H1 (cell line): ENCODE data around the gene KLK12. TPM values are rescaled to one million over a fixed set of nuclear protein-coding genes. Genes with fewer than 3 reads are reported as not detected.

ENCODE experiments used
- CTCF ChIA-PET: fragments of 300-600 bp; sonication (Branson Sonifier 250); formaldehyde crosslinking; loops from one replicate; lab custom pipeline; 2021; ENCODE audit not compliant: partially characterized antibody; lab: Charles Lee
- POLR2A ChIA-PET: fragments of 300-600 bp; sonication (Branson Sonifier 250); formaldehyde crosslinking; loops from one replicate; lab custom pipeline; 2021; ENCODE audit warnings: inconsistent platforms; ENCODE audit not compliant: partially characterized antibody; lab: Charles Lee
- DNase-seq, 2 experiments: peaks; one replicate each; pipeline versions ENCODE4 v3.0.0 to v3.0.0-alpha.2; 2010 to 2022; ENCODE audit warnings: low spot score in 2 of 2, low read depth in 1 of 2, mixed read lengths in 1 of 2
- FAIRE-seq: peaks from 2 replicates; lab custom pipeline; 2011; peaks lifted over from hg19 to GRCh38; lab: Jason Lieb, UNC
- H2AFZ ChIP-seq: 2 replicates; pipeline ENCODE4 v1.8.1; 2012; ENCODE audit warnings: low read length, inconsistent platforms
- H2AK5ac ChIP-seq: 2 replicates; pipeline ENCODE4 v1.6.1; 2013; ENCODE audit warnings: low read depth, low read length
- H2BK120ac ChIP-seq: replicated peaks from 2 replicates; pipeline ENCODE3; 2013; ENCODE audit warnings: low read depth, low read length, inconsistent platforms
- H2BK12ac ChIP-seq: 2 replicates; pipeline ENCODE4 v1.6.1; 2013; ENCODE audit warnings: low read depth, low read length
- H2BK15ac ChIP-seq: 2 replicates; pipeline ENCODE4 v1.6.1; 2013; ENCODE audit warnings: low read length
- H2BK20ac ChIP-seq: 2 replicates; pipeline ENCODE4 v1.6.1; 2013; ENCODE audit warnings: low read length
- H2BK5ac ChIP-seq: 2 replicates; pipeline ENCODE4 v1.6.1; 2013; ENCODE audit warnings: low read depth, low read length
- H3K14ac ChIP-seq: 2 replicates; pipeline ENCODE4 v1.6.1; 2013; ENCODE audit warnings: inconsistent platforms; ENCODE audit not compliant: insufficient read length
- H3K18ac ChIP-seq: 2 replicates; pipeline ENCODE4 v1.6.1; 2013; ENCODE audit warnings: low read length; ENCODE audit errors: extremely low read depth
- H3K23ac ChIP-seq: 2 replicates; pipeline ENCODE4 v1.6.1; 2013; ENCODE audit warnings: inconsistent platforms; ENCODE audit not compliant: insufficient read length
- H3K23me2 ChIP-seq: 2 replicates; pipeline ENCODE4 v1.6.1; 2013; ENCODE audit warnings: low read depth, low read length
- H3K27ac ChIP-seq: 2 replicates; pipeline ENCODE4 v1.6.1; 2011; ENCODE audit warnings: low read depth, low read length, inconsistent platforms
- H3K27me3 ChIP-seq, 4 experiments: replicated peaks in 1 of 4; 1 replicate in 1 of 4; 2 replicates in 3 of 4; pipeline versions ENCODE4 v1.6.1 to v1.8.1; 2011 to 2013; ENCODE audit warnings: low read length in 3 of 4, mild to moderate bottlenecking in 3 of 4, inconsistent platforms in 2 of 4, mixed read lengths in 2 of 4, moderate library complexity in 1 of 4; ENCODE audit not compliant: control insufficient read depth in 3 of 4, insufficient read depth in 3 of 4; ENCODE audit errors: extremely low read depth in 1 of 4
- H3K36me3 ChIP-seq, 4 experiments: 2 replicates each; pipeline versions ENCODE4 v1.6.1 to v1.8.1; 2011 to 2013; ENCODE audit warnings: mild to moderate bottlenecking in 4 of 4, low read length in 3 of 4, moderate library complexity in 2 of 4, control low read depth in 1 of 4, inconsistent platforms in 1 of 4; ENCODE audit not compliant: insufficient read depth in 4 of 4, control insufficient read depth in 2 of 4
- H3K4ac ChIP-seq: replicated peaks from 2 replicates; pipeline ENCODE3; 2013; ENCODE audit warnings: low read length, low read depth, mixed read lengths, inconsistent platforms; ENCODE audit not compliant: insufficient read length
- H3K4me1 ChIP-seq, 4 experiments: replicated peaks in 1 of 4; 1 replicate in 1 of 4; 2 replicates in 3 of 4; pipeline versions ENCODE4 v1.6.1 to v1.8.1; 2011 to 2013; ENCODE audit warnings: low read length in 3 of 4, inconsistent platforms in 2 of 4, mixed read lengths in 1 of 4; ENCODE audit not compliant: insufficient read depth in 4 of 4, control insufficient read depth in 3 of 4
- H3K4me2 ChIP-seq, 2 experiments: 2 replicates each; pipeline versions ENCODE4 v1.6.1 to v1.8.1; 2011 to 2013; ENCODE audit warnings: low read depth in 2 of 2, low read length in 2 of 2, control low read depth in 1 of 2, inconsistent platforms in 1 of 2, mild to moderate bottlenecking in 1 of 2; ENCODE audit not compliant: insufficient read depth in 1 of 2
- H3K4me3 ChIP-seq, 4 experiments: fragments of 200-600, 300-600 bp in 1 of 4; sonication (generic), shearing (Covaris generic), sonication (Bioruptor Twin) in 1 of 4; 2 replicates each; pipeline versions ENCODE4 v1.5.1 to v1.8.1; 2011 to 2016; ENCODE audit warnings: low read length in 4 of 4, low read depth in 3 of 4, control low read depth in 2 of 4, inconsistent platforms in 2 of 4, mild to moderate bottlenecking in 2 of 4, mixed read lengths in 1 of 4, moderate library complexity in 1 of 4; ENCODE audit not compliant: insufficient read depth in 2 of 4; ENCODE audit errors: extremely low read depth in 1 of 4
- H3K56ac ChIP-seq: replicated peaks from 2 replicates; pipeline ENCODE3; 2013; ENCODE audit warnings: low read depth, mild to moderate bottlenecking, mixed read lengths, low read length, inconsistent platforms; ENCODE audit not compliant: insufficient read length
- H3K79me1 ChIP-seq: 2 replicates; pipeline ENCODE4 v1.6.1; 2013; ENCODE audit warnings: low read depth, low read length, control low read depth
- H3K79me2 ChIP-seq, 2 experiments: 2 replicates each; pipeline versions ENCODE4 v1.6.1 to v1.8.1; 2012 to 2013; ENCODE audit warnings: low read length in 2 of 2, mild to moderate bottlenecking in 2 of 2, inconsistent platforms in 1 of 2; ENCODE audit not compliant: insufficient read depth in 2 of 2, control insufficient read depth in 1 of 2
- H3K9ac ChIP-seq, 4 experiments: replicated peaks in 1 of 4; 1 replicate in 1 of 4; 2 replicates in 3 of 4; pipeline versions ENCODE4 v1.6.1 to v1.8.1; 2011 to 2013; ENCODE audit warnings: low read depth in 3 of 4, low read length in 3 of 4, control low read depth in 2 of 4, mild to moderate bottlenecking in 2 of 4, moderate library complexity in 2 of 4, inconsistent platforms in 1 of 4; ENCODE audit errors: extremely low read depth in 1 of 4
- H3K9me3 ChIP-seq, 2 experiments: 2 replicates each; pipeline versions ENCODE4 v1.6.1 to v1.8.1; 2012 to 2013; ENCODE audit warnings: mild to moderate bottlenecking in 2 of 2, moderate library complexity in 2 of 2, control low read depth in 1 of 2, inconsistent platforms in 1 of 2, low read depth in 1 of 2, low read length in 1 of 2, mixed read lengths in 1 of 2; ENCODE audit not compliant: insufficient read depth in 2 of 2
- H4K20me1 ChIP-seq, 2 experiments: replicated peaks in 1 of 2; 2 replicates each; pipeline versions ENCODE3 to v1.8.1; 2011 to 2013; ENCODE audit warnings: inconsistent platforms in 2 of 2, low read length in 2 of 2, mild to moderate bottlenecking in 1 of 2; ENCODE audit not compliant: insufficient read depth in 2 of 2, control insufficient read depth in 1 of 2
- H4K5ac ChIP-seq: 2 replicates; pipeline ENCODE4 v1.6.1; 2013; ENCODE audit warnings: low read length, low read depth, mixed read lengths, inconsistent platforms; ENCODE audit not compliant: insufficient read length
- H4K8ac ChIP-seq: 2 replicates; pipeline ENCODE4 v1.8.0; 2013; ENCODE audit warnings: mild to moderate bottlenecking, moderate library complexity, low read length, inconsistent platforms; ENCODE audit not compliant: insufficient read depth; ENCODE audit errors: extremely low read depth
- H4K91ac ChIP-seq: replicated peaks from 2 replicates; pipeline ENCODE3; 2013; ENCODE audit warnings: low read length, mixed read lengths, inconsistent platforms; ENCODE audit not compliant: insufficient read length
- ATF2 ChIP-seq: IDR thresholded peaks from 2 replicates; pipeline ENCODE4 v1.6.1; 2012; ENCODE audit warnings: low read length, inconsistent platforms
- BCL11A ChIP-seq, 2 experiments: IDR thresholded peaks; one replicate each; pipeline ENCODE4 v1.6.1; 2011; ENCODE audit warnings: low read depth in 2 of 2, low read length in 2 of 2, mild to moderate bottlenecking in 2 of 2
- BRCA1 ChIP-seq: IDR thresholded peaks from 2 replicates; pipeline ENCODE4 v1.6.1; 2012; ENCODE audit warnings: low read depth, low read length, improper control_type of control experiment
- CEBPB ChIP-seq: IDR thresholded peaks from 2 replicates; pipeline ENCODE4 v1.6.1; 2012; ENCODE audit warnings: low read depth, low read length
- CHD2 ChIP-seq: IDR thresholded peaks from 2 replicates; pipeline ENCODE4 v1.6.1; 2012; ENCODE audit warnings: low read length, improper control_type of control experiment
- EP300 ChIP-seq, 2 experiments: IDR thresholded peaks; 1 replicate in 1 of 2; 2 replicates in 1 of 2; pipeline ENCODE4 v1.6.1; 2011 to 2012; ENCODE audit warnings: low read depth in 2 of 2, low read length in 2 of 2, mild to moderate bottlenecking in 2 of 2, borderline replicate concordance in 1 of 2, inconsistent platforms in 1 of 2, moderate library complexity in 1 of 2
- KDM5A ChIP-seq: fragments of 200-600 bp; IDR thresholded peaks from 2 replicates; pipeline ENCODE4 v1.7.1; 2012; ENCODE audit warnings: mild to moderate bottlenecking, low read length, inconsistent platforms, mixed read lengths
- NANOG ChIP-seq: IDR thresholded peaks from 2 replicates; pipeline ENCODE4 v1.6.1; 2011; ENCODE audit warnings: low read length, low read depth, mild to moderate bottlenecking, inconsistent platforms; ENCODE audit not compliant: insufficient read depth, poor library complexity, severe bottlenecking
- RBBP5 ChIP-seq: IDR thresholded peaks from 2 replicates; pipeline ENCODE4 v1.7.1; 2012; ENCODE audit warnings: low read depth, mild to moderate bottlenecking, inconsistent platforms, low read length, moderate library complexity, borderline replicate concordance
- SAP30 ChIP-seq: fragments of 300-600 bp; sonication (generic); IDR thresholded peaks from 2 replicates; pipeline ENCODE4 v1.7.1; 2012; ENCODE audit warnings: low read length, moderate library complexity, mild to moderate bottlenecking, inconsistent platforms; ENCODE audit not compliant: insufficient read depth, insufficient replicate concordance
- SIN3A ChIP-seq, 2 experiments: IDR thresholded peaks in 1 of 2; conservative IDR thresholded peaks in 1 of 2; 2 replicates each; pipeline ENCODE4 v1.6.1; 2011 to 2012; ENCODE audit warnings: low read length in 2 of 2, improper control_type of control experiment in 1 of 2, low read depth in 1 of 2, mild to moderate bottlenecking in 1 of 2
- TAF1 ChIP-seq: IDR thresholded peaks from 2 replicates; pipeline ENCODE4 v1.6.1; 2011; ENCODE audit warnings: mild to moderate bottlenecking, low read depth, low read length
- TAF7 ChIP-seq: optimal IDR thresholded peaks from 2 replicates; pipeline ENCODE3; 2011; ENCODE audit warnings: low read depth, mild to moderate bottlenecking, inconsistent platforms, low read length, moderate library complexity, borderline replicate concordance
- WGBS, 2 experiments: shearing (Covaris generic) in 1 of 2; methylation state at CpG; one replicate each; pipeline versions ENCODE4 v1.1.6 to v1.1.7; 2013 to 2015; ENCODE audit warnings: low lambda C conversion rate in 2 of 2, mixed read lengths in 2 of 2, inconsistent platforms in 1 of 2, low coverage in 1 of 2, missing lambda C conversion rate in 1 of 2; ENCODE audit not compliant: insufficient replicate concordance in 2 of 2, insufficient coverage in 1 of 2, insufficient read length in 1 of 2; ENCODE audit errors: extremely low coverage in 1 of 2, missing lambda C conversion rate in 1 of 2; 5-methylcytosine and 5-hydroxymethylcytosine counted together
- polyA plus RNA-seq, 7 experiments: library from polyadenylated mRNA; depleted of rRNA in 3 of 7; stranded (reverse) in 5 of 7; unstranded in 2 of 7; fragments of >200 nt in 5 of 7; fragments of 200-250 nt in 2 of 7; gene quantifications; 1 replicate in 5 of 7; 2 replicates in 1 of 7; 4 replicates in 1 of 7; pipeline versions ENCODE4 v1.2.1 to v1.2.3, GENCODE V29; 2011 to 2013; ENCODE audit warnings: missing spikeins in 2 of 7, mixed read lengths in 2 of 7
- total RNA-seq: library from RNA; stranded (reverse); fragmentation: NEBNext Ultra II Directional; extraction: Animal tissue kit (Norgen Biotek cat#: 25700); gene quantifications from 2 replicates; pipeline ENCODE4 v1.2.1, GENCODE V29; 2021

The KLK12 gene
- total and polyA plus RNA-seq, 2 of the 8 experiments (the other 6 are each of a cell fraction or from before 2014, with no cell fraction given): 0.24 TPM; not detected in 1

GRCh38 chr19:51071095-51071405, 36.2 kb upstream of the KLK12 start:
- no peak overlapping the region for H3K4me2 ChIP-seq
- H3K79me2 ChIP-seq: no peaks in the 10 kb centered on the region
- no peak overlapping the region for H3K4ac ChIP-seq
- H2AFZ ChIP-seq: no peak overlapping the region
- no peaks in the 10 kb centered on the region for H4K20me1 ChIP-seq
- no peak overlapping the region for H2BK15ac ChIP-seq
- H2BK12ac ChIP-seq: no peak overlapping the region
- no peak overlapping the region for H4K8ac ChIP-seq
- peaks cover 0 to 2% (median 0%) of the 10 kb centered on the region in 4 experiments; a peak in 1 of 7 replicates for H3K4me1 ChIP-seq
- no peak overlapping the region for H3K9ac ChIP-seq
- CTCF ChIA-PET: no interaction called here
- peaks cover 0 to 3% of the 10 kb centered on the region in 2 experiments; a peak in 1 of 4 replicates for H3K9me3 ChIP-seq
- no peaks in the 10 kb centered on the region; the same call in 1 of the 2 replicates for H3K23me2 ChIP-seq
- POLR2A ChIA-PET: no interaction called here
- no peak overlapping the region for H3K18ac ChIP-seq
- no peak overlapping the region for H2BK120ac ChIP-seq
- H3K27me3 ChIP-seq: no peaks in the 10 kb centered on the region; a peak in 1 of 7 replicates
- no peak overlapping the region for H2BK5ac ChIP-seq
- H2BK20ac ChIP-seq: no peak overlapping the region
- H3K4me3 ChIP-seq: no peak overlapping the region
- H3K36me3 ChIP-seq: no peaks in the 10 kb centered on the region
- no peak overlapping the region for H2AK5ac ChIP-seq
- H3K27ac ChIP-seq: no peak overlapping the region
- DNase-seq: no peak
- H3K56ac ChIP-seq: no peak overlapping the region
- FAIRE-seq: no peak
- H4K91ac ChIP-seq: no peak overlapping the region
- no peak overlapping the region for H4K5ac ChIP-seq
- no peak overlapping the region for H3K23ac ChIP-seq
- 90% methylated on average over 4 of the region's 4 CpGs; no CpG with 5 or more reads in 1 of the 2 experiments for WGBS, 2 experiments
- no peak overlapping the region for H3K14ac ChIP-seq
- H3K79me1 ChIP-seq: no peaks in the 10 kb centered on the region
- TF ChIP-seq SAP30 (no peak), KDM5A (no peak), CHD2 (no peak), BRCA1 (no peak), SIN3A (conservative IDR thresholded peaks at IDR 0.05 in 1 of 2, IDR thresholded peaks at IDR 0.05 in 1 of 2; ENCODE audit: low read depth in 1 of 2, low read length in 2 of 2) (no peak), RBBP5 (no peak), TAF7 (no peak), EP300 (IDR thresholded peaks at IDR 0.05; ENCODE audit: borderline replicate concordance in 1 of 2, low read depth in 2 of 2, low read length in 2 of 2) (no peak), TAF1 (no peak), CEBPB (no peak), NANOG (no peak), ATF2 (no peak), BCL11A (IDR thresholded peaks at IDR 0.05; ENCODE audit: low read depth in 2 of 2, low read length in 2 of 2) (no peak)
